ENCODE data around the gene PPFIA2. TPM values are rescaled to one million over a fixed set of nuclear protein-coding genes. Genes with fewer than 3 reads are reported as not detected.

The PPFIA2 gene
- not detected in 2 replicates for total RNA-seq

DNA sequence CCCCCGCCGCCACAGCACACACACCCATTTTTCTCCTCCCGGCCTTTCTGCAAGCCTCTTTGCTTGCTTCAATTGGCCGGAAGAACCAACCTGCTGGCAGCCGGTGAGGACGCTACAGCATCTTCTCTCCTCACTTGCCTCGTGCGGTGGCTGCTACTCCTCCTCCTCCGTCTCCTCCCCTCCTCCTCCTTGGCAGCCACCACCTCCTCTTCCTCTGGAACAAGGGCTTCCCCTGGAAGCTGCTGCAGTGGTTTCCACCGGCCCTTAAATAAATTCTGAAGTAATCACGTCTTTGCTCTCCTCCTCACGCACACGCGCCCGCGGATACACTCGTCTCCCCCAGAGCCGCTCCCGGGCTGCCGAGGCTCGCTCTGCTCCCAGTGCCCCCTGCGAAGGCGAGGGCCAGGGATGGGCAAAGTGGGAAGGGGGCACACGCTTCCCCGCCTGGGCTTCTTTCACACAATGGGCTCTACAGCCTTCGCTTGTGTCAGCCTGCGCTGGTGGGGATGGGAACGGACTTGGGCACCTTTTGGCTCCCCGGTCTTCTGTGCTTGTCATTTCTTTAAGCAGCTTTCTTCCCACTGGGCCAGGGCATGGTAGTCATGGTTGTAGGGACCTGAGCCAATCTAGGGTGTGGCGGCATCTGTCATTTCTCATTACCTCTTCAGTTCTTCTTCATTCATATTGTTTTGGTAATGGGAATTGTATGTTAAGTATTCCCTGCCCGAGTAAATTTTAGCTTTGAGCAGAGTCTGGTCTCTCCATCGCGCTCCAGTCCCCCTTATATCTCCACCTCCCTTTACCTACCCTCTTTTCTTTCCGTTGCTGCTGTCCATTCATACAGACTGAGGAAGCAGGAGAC lies at the start of gene PPFIA2:
Gene PPFIA2 (minus strand): TSS at position 161 of the 862 bp plus-strand sequence.

